Measurements from ENCODE around the gene MTR.
A peak's percentile ranks its signal among the peaks of the same experiment; 100 is the strongest.

Gene MTR

GRCh38 chr1:236864996-236865817, 70.1 kb downstream of the MTR start:
- no peak for DNase-seq (ENCODE audit: low spot score)

DNA sequence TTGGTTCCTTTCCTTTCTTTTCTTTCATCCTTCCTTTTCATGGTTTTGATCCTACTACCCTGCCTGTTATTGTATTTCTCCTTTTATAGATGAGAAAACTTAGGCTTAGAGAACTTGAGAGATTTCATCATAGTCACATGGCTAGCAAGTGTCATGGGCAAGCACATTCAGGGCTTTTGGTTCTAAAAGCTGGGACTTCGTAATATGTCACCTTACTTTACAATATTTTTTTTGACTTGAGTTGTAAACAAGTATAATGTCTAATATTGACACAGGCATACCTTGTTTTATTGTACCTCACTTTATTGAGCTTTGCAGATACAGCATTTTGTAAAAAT, 70.7 kb downstream of the MTR start:
- no peak for DNase-seq (ENCODE audit: low spot score)

GRCh38 chr1:236868625-236869467, 73.8 kb downstream of the MTR start:
- peak; percentile 47 for DNase-seq (ENCODE audit: low spot score)

DNA sequence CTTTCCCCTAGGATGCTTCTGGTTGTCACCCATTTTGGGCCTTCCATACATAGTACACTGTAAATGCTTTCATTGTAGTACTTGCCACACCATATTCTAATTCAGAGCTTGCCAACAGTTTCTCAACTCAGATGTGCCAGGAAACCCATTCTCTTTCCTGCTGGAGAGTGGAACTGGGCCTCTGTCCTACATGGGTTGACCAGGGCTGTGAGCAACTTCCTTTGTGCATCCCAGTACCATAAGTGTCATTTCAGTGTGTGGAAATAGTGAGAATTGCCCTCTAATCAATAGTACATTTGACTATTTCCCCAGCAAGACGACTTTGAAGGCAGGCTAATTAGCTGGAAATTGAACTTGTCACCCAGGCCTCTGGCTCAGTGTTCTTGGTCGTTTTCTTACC, 74.8 kb downstream of the MTR start:
- DNase-seq (ENCODE audit: low spot score), result no peak

DNA sequence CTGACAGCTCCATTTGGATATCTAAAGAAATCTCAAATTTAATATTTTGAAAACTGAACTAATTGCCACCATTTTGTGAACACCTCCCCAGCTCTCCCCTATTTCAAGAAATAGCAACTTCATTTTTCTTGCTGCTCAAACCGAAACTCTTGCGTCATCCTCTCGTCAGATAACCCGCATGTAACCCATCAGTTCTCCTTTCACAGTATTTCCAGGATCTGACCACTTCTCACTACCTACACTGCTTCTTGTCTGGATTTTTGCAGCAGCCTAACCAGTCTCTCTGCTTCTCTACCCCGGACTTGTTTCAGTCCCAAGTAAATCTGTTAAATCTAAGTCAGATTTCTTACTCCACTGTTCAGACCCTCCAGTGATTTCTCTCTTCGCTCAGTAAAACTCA, 75.6 kb downstream of the MTR start:
- peak; percentile 61 for DNase-seq (ENCODE audit: low spot score)

DNA sequence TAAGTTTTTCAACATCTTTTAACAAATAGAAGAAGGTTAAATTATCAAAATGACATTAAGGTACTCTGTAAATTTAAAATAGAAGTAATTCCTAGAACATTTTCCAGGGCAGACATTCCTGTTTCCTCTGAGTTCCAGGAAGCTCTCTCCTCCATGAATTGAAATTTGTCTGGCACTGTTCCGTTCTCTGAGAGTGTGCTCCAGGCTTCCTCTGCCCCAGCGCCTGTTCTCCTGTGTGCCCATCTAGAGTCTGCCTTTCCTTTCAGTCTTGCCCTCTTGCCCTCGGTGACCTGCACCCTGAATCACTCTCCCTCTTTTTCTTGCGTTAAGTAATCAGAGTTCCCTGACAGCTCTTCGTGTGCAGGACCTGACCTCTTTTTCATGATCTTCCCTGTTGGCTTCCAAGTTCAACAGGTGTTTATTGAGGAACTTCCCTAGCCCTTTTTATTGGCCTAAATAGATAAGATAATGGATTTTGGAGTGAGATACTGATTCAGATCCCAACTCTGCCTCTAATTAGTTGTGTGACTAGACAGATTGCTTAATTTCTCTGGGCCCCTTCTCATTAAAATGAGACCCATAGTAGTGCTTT, 77.1 kb downstream of the MTR start:
- DNase-seq (ENCODE audit: low spot score), result no peak

DNA sequence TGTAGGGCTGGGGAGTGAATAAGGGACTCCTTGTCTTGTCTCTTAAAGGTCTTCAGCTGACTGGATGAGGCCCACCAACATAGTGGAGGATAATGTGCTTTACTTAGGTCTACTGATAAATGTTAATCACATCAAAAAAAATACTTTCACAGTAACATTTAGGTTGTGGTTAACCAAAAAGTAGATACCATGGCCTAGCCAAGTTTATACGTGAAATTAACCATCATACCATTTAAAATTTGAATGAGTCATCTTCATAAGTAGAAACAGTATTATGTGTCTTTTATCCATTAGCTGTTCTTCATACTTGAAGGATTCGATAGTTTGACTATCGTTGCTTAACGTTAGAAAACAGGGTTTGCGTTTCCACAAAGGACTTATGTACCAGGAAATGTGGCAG, 80.9 kb downstream of the MTR start:
- DNase-seq (ENCODE audit: low spot score), result no peak

DNA sequence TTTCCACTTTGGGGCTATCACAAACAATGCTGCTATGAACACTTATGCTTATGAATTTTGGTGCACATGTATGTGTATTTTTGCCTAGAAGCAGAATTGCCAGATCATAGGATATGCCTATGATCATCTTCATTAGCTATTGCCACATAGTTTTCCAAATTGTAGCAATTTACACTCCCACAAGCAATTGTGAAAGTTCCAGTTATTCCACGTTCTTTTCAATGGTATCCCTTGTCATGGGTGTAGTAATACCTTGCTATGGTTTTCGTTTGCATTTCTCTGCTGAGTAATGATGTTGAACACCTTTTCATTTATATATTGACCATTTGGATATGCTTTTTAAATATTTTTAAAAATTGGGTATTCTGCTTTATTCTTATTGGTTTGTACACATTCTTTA, 82.6 kb downstream of the MTR start:
- DNase-seq (ENCODE audit: low spot score), result no peak

DNA sequence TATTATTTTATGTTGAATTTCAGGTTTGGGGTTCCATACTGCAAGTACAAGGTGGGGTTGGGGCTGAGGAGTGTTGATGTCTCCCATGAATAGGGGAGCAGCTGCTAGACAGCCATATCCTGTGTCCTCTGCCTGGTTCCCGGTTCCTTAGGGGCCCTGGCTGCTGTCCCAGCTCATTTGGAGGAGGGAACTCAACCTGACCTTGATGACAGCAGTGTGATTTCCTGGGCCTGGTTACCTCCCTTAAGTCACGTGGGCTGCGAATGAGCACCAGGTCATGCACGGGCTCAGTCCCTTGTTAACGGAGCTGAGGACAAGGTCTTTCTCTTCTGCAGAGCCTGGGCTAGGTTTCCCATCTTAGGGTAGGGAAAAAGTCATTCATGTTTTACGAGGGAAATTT, 85.1 kb downstream of the MTR start:
- DNase-seq (ENCODE audit: low spot score), result no peak

- no peak for DNase-seq (ENCODE audit: low spot score)
Measured at GRCh38 chr1:236882678-236883077, 87.6 kb downstream of the MTR start.

DNA sequence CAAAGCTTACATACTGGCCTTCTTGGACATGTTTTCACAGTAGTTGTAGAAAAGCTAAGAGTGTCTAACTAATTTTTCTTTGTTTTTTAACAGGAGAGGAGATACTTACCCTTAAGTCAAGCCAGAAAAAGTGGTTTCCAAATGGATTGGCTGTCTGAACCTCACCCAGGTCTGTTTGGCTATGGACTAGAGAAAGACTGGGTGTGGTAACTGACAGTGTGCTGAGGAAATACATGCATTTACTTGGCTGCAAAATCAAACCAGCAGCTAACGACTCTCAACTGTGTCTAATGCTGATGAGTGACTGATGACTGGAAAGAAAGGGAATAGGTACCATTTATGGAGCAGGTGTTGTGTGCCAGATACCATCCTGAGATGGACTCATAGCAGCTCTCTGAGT, 91.1 kb downstream of the MTR start:
- no peak for DNase-seq (ENCODE audit: low spot score)

DNA sequence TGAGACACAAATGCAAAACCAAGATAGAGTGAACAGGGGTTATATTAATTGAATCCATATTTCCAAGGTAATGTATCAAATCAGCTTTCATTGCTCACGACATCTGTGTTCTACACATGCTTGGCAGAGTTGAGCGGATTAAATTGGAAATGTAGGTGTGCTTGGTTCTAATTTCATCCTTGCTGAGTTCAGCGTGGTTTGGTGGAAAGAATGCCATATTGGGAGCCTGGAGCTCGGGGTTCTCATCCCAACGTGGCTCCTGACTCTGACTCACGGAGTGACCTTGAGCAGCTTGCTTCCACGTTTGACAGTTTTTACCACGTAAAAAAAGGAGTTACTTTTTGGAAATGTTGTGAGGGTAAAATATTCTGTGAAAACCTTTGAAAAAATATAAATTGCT, 92.0 kb downstream of the MTR start:
- peak; percentile 17 for DNase-seq (ENCODE audit: low spot score)

DNA sequence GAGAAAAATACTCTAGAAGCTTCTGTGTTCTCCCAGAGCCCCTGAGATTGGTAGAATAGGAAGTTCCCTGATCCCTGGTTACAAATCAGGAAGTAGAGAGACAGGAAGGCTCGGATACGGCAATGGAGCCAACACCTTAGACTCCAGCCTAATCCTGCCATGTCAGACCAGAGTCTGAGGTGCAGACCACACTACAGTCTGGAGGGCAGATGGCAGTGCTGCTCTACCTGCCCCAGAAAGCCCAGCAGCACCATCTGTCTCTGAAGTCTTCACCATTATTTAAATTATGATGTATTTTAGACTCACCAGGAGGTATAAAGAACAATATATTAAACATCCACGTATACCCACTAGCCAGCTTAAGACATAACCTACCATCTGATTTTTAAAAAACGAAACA, 93.0 kb downstream of the MTR start:
- no peak for DNase-seq (ENCODE audit: low spot score)

GRCh38 chr1:236888903-236889302, 93.8 kb downstream of the MTR start:
- peak; percentile 63 for DNase-seq (ENCODE audit: low spot score)

- no peak for DNase-seq (ENCODE audit: low spot score)
Measured at GRCh38 chr1:236890152-236891056, 95.3 kb downstream of the MTR start.

DNA sequence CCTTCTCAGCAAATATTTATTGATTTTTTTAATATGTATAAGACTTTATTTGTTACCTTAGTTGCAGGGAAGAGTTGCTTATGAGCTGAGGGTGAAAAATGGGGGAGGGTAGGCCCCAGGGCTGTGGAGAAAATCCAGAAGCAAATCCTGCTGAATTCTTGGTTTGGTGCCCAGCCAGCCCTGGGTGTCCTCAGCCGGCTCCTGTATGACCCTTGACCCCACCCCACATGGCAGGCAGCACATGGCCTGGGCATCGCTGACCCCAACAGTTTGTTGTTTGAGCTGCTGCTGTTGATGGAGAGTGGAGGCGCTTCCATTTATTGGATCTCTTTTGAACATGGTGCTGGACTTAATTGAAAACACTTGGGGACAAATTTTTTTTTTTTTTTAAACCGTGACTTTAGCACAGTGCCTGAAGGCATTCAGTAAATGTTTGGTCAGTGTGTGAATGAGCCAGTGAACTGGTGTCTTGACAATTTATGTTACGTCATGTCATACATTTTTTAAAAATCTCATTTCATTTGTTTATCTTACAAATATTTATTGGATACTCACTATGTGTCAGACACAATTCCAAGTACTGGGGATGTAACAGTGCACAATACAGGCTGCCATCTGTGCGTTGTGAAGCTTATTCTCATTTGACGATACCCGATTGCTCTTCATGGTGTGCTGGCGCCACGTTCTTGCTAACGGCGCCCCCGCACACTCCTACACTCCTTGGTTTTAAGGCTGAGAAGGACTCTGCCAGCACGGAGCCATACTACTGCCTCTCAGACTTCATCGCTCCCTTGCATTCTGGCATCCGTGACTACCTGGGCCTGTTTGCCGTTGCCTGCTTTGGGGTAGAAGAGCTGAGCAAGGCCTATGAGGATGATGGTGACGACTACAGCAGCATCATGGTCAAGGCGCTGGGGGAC, 98.8 kb downstream of the MTR start:
- DNase-seq (ENCODE audit: low spot score), result peak; percentile 75

- no peak for DNase-seq (ENCODE audit: low spot score)
Measured at GRCh38 chr1:236895665-236896387, 100.7 kb downstream of the MTR start.

GRCh38 chr1:236896716-236897115, 101.6 kb downstream of the MTR start:
- no peak for DNase-seq (ENCODE audit: low spot score)

- peak; percentile 17 for DNase-seq (ENCODE audit: low spot score)
Measured at GRCh38 chr1:236904892-236905741, 110.0 kb downstream of the MTR start.

Data from Ammon's horn (tissue), 1 donor.